SK-N-SH (cell line): ENCODE data around the gene TBX19.

Source experiments
- CHD2 ChIP-seq: fragments of 150-350 bp; IDR thresholded peaks from 2 replicates; pipeline ENCODE4 v1.6.1; 2018; ENCODE audit warnings: low read length; ENCODE audit not compliant: partially characterized antibody
- CTCF ChIP-seq: fragments of 200-600 bp; sonication (generic); IDR thresholded peaks from 2 replicates; pipeline ENCODE4 v1.6.1; 2017; ENCODE audit warnings: antibody characterized with exemption, mild to moderate bottlenecking, moderate library complexity
- ELF1 ChIP-seq: IDR thresholded peaks from 2 replicates; pipeline ENCODE4 v1.4.0; 2012
- MAX ChIP-seq: IDR thresholded peaks from 2 replicates; pipeline ENCODE4 v1.4.0; 2012; ENCODE audit warnings: low read depth
- MEF2A ChIP-seq: IDR thresholded peaks from 2 replicates; pipeline ENCODE4 v1.4.0; 2012; ENCODE audit warnings: low read depth, borderline replicate concordance
- MXI1 ChIP-seq: IDR thresholded peaks from 2 replicates; pipeline ENCODE4 v1.6.1; 2012; ENCODE audit warnings: mild to moderate bottlenecking, low read depth, low read length, improper control_type of control experiment
- NRF1 ChIP-seq: IDR thresholded peaks from 2 replicates; pipeline ENCODE4 v1.6.1; 2012; ENCODE audit warnings: low read depth, mild to moderate bottlenecking, low read length
- POLR2AphosphoS5 ChIP-seq: IDR thresholded peaks from 2 replicates; pipeline ENCODE4 v1.6.1; 2012; ENCODE audit warnings: low read depth, low read length
- RAD21 ChIP-seq: IDR thresholded peaks from 2 replicates; pipeline ENCODE4 v1.6.1; 2012; ENCODE audit warnings: mild to moderate bottlenecking, low read length
- REST ChIP-seq: IDR thresholded peaks from 2 replicates; pipeline ENCODE4 v1.6.1; 2012; ENCODE audit warnings: mild to moderate bottlenecking, low read depth, low read length, moderate library complexity
- TAF1 ChIP-seq: IDR thresholded peaks from 2 replicates; pipeline ENCODE4 v1.6.1; 2012; ENCODE audit warnings: low read depth, mild to moderate bottlenecking, low read length, moderate library complexity, borderline replicate concordance
- USF2 ChIP-seq: fragments of 150-350 bp; IDR thresholded peaks from 2 replicates; pipeline ENCODE4 v1.6.1; 2017; ENCODE audit warnings: antibody characterized with exemption, low read length, low read depth, borderline replicate concordance
- YY1 ChIP-seq: IDR thresholded peaks from 2 replicates; pipeline ENCODE4 v1.4.0; 2012; ENCODE audit warnings: low read depth, mild to moderate bottlenecking
- ZBTB33 ChIP-seq: IDR thresholded peaks from 2 replicates; pipeline ENCODE4 v1.4.0; 2012; ENCODE audit warnings: low read depth, borderline replicate concordance

- TF ChIP-seq NRF1 = no peak
- no peak for TF ChIP-seq CTCF
- no peak for TF ChIP-seq TAF1
- TF ChIP-seq MAX = no peak
- no peak for TF ChIP-seq CHD2
- no peak for TF ChIP-seq USF2
- TF ChIP-seq REST = no peak
- no peak for TF ChIP-seq MXI1
- TF ChIP-seq YY1 = no peak
- TF ChIP-seq POLR2AphosphoS5 = no peak
- no peak for TF ChIP-seq RAD21
- TF ChIP-seq MEF2A = no peak
- no peak for TF ChIP-seq ELF1
- TF ChIP-seq ZBTB33 = no peak
Measured at GRCh38 chr1:168328731-168329364, 48.2 kb downstream of the TBX19 start.
